Fibroblast of pulmonary artery (primary cell): Measurements from ENCODE around the gene PRRC2B.
"Not testable (repeated sequence)": the region's sequence is repeated elsewhere in the genome, so short reads cannot be mapped to it uniquely, and the experiment has no call there.

ENCODE experiments used
- DNase-seq: peaks from one replicate; pipeline ENCODE4 v3.0.0-alpha.2; 2010; ENCODE audit warnings: low read depth
- H3K4me3 ChIP-seq: replicated peaks from 2 replicates; pipeline ENCODE4 v1.5.1; 2011; ENCODE audit warnings: low read depth, mild to moderate bottlenecking, control low read depth, low read length, moderate library complexity
- CTCF ChIP-seq: IDR thresholded peaks from 2 replicates; pipeline ENCODE4 v1.5.1; 2011; ENCODE audit warnings: mild to moderate bottlenecking, control low read depth, low read length, inconsistent platforms; ENCODE audit errors: missing control alignments

The PRRC2B gene

GRCh38 chr9:131469951-131470350, 76.1 kb downstream of the PRRC2B start:
- DNase-seq = no peak
- no peak for TF ChIP-seq CTCF
- H3K4me3 ChIP-seq = no peak overlapping the region

GRCh38 chr9:131470581-131470991, 76.7 kb downstream of the PRRC2B start:
- DNase-seq = no peak
- TF ChIP-seq CTCF = no peak
- H3K4me3 ChIP-seq = no peak overlapping the region

GRCh38 chr9:131472085-131472484, 78.2 kb downstream of the PRRC2B start:
- not testable (repeated sequence) for H3K4me3 ChIP-seq, DNase-seq

DNA sequence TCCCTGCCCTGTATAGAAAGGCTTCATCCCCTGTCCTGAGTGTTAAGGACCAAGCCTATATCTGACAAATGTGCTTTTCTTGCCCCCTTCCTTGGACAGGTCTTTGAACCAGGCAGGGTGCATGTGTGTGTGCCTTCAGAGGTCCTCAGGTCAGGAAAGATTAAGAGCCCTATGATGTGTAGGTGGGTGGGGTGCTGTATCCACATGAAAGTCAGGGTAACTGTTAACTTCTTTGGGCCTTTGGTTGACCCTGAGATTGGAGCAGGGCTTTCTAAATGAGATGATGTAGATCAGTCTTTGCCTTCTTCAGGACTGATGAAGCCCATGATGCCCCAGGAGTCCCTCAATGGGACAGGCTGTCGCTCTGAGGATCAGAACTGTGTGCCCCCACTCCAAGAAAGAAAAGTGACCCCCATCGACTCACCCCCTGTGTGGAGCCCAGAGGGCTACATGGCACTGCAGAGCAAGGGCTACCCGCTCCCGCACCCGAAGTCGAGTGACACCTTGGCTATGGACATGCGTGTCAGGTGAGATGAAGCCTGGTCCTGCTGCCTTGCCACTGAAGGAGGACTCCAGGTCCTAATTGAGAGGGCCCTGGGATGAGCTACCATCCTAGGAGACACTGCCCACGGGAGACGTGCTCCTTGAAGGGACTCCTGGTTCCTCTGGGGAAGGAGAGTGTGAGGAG, 79.5 kb downstream of the PRRC2B start:
- no peak overlapping the region for H3K4me3 ChIP-seq
- DNase-seq = no peak
- TF ChIP-seq CTCF = no peak

GRCh38 chr9:131473891-131474290, 80.0 kb downstream of the PRRC2B start:
- no peak overlapping the region for H3K4me3 ChIP-seq
- TF ChIP-seq CTCF = no peak
- DNase-seq = no peak

DNA sequence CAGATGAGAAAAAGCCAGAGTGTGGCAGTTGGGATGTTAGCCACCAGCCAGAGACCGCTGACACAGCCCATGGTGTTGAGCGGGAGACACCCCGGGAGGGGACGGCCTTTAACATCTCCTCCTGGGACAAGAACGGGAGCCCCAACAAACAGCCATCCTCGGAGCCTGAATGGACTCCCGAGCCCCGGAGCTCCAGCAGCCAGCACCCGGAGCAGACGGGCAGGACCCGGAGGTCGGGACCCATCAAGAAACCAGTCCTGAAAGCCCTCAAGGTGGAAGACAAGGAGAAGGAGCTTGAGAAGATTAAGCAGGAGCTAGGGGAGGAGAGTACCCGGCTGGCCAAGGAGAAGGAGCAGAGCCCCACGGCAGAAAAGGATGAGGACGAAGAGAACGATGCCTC, 80.8 kb downstream of the PRRC2B start:
- no peak for DNase-seq
- H3K4me3 ChIP-seq = no peak overlapping the region
- TF ChIP-seq CTCF = no peak

GRCh38 chr9:131475111-131475955, 81.4 kb downstream of the PRRC2B start:
- no peak overlapping the region for H3K4me3 ChIP-seq
- TF ChIP-seq CTCF = no peak
- DNase-seq = no peak
